GM19043 (cell line): ENCODE data around the gene MBD5.
A peak's percentile ranks its signal among the peaks of the same experiment; 100 is the strongest.
"Not testable (repeated sequence)": the region's sequence is repeated elsewhere in the genome, so short reads cannot be mapped to it uniquely, and the experiment has no call there.

Source experiments
- ATAC-seq: cut with Tn5 transposase; IDR thresholded peaks from one replicate; pipeline ENCODE4 v1.9.1; 2021; ENCODE audit warnings: low read depth; ENCODE audit not compliant: unreplicated experiment

Gene MBD5

DNA sequence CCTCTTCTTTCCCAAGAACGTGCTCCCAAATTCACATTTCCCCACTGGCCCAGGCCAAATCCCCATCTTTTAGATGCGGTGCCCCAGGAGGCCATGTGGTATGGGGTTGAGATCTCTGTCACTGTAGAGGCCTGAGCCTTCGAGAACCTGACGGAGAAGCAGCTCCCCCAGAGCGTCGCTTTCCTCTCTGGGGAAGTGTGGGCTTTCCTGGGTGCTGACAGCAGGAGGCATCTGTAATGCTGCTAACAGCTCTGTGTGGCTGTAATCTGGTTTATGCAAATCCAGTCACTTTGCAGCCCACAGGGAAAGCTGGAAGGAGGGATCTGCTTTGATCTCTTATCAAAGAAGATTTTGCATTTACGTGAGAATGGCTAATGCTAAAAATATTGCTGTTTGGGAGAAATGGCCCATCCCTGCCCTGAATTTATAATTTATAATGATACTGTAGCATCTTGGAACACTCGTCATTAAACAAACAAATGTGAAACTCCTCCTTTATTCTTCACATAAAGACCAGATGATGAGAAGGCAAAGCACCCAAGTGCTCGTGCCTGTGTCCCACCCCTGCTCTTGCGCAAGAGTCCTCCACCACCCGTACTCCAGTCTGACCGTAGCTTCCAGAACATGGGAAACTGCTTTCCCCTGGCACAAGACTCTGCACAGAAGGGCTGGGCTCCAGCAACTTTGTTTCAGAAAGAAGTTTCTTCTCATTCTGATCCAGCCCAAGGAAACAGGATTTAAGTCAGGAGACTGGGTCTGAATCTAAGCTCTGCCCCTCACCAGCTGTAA, 513.7 kb downstream of the MBD5 start:
- ATAC-seq: no peak

DNA sequence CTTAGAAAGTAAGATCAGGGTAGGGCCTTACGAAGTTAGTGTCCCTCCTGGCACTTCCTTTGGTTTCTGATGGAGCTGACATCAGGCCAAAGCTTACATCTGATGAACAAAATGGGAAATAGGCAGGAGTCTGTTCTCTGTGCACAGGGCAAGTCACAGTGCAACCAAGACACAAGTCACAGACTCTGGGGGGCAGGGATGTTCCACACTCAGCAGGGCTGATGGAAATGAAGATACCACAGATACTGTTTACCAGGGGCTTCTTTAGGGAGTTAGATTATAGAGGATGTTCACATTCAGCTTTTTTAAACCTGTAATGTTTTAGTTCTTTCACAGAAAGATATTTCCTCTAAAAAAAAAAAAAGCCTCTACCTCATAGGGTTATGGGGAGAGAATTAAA, 517.5 kb downstream of the MBD5 start:
- ATAC-seq: no peak

DNA sequence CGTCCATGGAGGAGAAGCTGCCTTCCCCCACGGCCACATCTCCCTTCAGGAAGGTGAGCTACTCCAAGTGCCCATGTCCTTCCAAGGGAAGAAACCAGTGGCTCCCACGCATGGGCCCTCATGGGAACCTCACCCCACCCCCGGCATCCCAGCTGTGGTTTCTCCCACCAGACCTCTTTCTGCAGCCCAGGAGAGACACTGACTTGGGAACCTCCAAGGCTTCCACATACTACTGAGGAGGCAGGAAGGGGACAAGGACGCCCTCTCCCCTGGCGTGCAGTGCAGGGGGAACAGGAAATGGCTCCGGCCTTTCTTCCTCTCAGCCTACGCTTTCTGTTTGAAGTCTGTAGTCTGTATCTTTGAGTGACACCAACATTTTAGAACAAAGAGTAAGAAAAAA, 519.1 kb downstream of the MBD5 start:
- peak; percentile 54 for ATAC-seq

DNA sequence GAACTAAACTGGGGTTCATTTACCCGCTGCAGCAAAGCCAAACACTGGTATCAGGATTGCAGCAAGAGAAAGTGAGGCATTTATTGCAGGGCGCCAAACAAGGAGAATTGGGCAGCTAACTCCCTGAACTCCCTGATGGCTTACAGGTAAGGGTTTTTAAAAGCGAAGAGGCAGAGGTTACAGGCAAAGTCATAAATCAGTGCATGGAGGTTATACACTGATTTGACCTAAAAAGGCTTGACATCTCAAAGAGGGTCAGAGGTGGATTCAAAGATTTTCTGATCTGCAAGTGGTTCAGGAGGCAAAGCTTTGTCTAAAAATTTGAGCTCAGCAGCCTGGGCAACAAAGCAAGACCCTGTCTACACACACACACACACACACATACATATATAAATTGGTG, 520.9 kb downstream of the MBD5 start:
- ATAC-seq: no peak

DNA sequence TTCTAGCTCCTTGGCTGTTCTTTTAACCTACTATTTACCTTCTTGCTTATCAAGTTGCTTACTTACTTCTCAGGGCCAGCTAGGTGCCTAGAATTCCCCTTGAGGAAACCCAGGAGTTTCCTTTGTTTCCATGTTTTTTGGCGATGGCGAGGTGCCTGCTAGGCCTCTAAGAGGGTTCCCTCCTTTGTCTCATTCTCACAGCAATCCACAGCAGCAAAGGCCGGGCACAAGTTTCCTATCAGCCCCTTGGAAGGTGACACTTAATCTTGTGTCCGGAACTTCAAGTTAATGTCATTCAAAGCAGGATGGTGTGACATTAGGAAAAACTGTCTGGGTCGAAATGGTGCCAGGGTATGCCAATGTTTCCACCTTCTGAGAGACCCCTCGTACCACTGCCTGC, 521.7 kb downstream of the MBD5 start:
- ATAC-seq: no peak

DNA sequence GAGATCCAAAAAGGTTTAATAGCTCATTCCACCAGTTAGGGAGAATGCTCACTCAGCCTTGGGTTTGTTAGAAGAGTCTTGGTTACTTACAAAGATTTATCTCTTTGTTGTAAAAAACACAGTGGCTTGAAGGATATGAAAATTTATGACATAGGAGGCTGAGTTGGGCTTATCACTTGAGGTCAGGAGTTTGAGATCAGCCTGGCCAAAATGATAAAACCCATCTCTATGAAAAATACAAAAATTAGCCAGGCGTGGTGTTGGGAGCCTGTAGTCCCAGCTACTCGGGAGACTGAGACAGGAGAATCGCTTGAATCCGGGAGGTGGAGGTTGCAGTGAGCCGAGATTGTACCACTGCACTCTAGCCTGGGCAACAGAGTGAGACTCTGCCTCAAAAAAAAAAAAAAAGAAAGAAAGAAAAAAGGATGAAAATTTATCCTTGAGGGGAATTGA, 522.2 kb downstream of the MBD5 start:
- not testable (repeated sequence) for ATAC-seq

DNA sequence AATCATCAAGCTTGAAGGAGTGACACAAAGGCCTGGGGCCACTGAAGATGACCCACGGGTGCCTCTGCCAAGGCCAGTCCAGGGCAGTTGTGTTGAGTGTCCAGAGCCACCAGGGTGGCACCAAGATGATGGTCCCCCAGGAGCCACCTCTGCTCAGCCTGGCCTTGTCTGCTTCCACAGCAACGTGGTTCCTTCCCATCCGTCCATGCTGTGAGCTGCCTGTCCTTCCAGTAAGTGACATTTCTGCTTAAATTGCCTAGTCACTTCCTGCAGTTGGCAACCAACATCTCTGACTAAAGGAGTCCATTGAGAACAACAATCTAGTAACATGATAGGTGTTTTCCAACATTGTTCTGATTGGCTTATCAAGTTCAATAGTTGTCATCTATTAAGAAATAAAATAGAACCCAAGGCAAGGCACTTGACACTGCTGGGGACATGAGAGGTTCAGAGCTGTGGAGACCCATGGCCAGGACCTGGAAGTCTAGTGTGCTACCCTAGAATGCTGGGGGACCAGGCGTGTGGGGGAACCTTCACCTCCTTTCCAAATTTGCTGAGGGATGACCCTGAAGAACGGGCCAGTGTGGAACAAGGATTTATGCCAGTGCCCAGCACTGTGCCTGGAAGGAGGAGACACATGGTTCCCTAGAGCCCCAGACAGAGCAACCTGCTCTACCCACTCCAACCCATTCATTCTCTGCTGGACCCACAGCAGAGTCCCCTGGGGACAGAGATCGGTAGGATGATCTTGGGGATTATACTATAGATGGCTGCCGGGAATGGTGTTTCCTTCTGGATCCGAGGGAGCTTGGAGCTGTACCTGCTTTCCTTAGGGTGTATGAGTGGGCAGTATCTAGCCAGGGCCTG, 524.7 kb downstream of the MBD5 start:
- ATAC-seq: no peak

DNA sequence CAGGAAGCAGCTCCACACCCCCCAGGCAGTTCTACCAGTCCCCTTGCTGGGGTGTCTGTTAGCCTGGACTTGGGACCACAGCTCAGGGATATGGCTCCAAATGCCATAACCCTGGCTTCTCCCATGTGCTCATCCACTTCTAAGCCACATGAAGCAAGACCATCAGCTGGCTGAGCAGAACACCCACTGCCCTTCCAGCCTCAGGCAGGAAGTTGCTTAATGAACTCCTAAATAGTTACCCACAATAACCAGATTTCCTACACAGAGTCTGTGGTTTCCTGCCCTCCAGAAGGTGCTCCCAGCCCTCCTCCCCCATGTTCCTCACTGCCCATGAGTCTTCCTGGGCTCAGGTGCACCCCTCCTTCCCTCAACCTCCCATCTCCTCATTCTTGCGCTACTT, 525.4 kb downstream of the MBD5 start:
- ATAC-seq: no peak

DNA sequence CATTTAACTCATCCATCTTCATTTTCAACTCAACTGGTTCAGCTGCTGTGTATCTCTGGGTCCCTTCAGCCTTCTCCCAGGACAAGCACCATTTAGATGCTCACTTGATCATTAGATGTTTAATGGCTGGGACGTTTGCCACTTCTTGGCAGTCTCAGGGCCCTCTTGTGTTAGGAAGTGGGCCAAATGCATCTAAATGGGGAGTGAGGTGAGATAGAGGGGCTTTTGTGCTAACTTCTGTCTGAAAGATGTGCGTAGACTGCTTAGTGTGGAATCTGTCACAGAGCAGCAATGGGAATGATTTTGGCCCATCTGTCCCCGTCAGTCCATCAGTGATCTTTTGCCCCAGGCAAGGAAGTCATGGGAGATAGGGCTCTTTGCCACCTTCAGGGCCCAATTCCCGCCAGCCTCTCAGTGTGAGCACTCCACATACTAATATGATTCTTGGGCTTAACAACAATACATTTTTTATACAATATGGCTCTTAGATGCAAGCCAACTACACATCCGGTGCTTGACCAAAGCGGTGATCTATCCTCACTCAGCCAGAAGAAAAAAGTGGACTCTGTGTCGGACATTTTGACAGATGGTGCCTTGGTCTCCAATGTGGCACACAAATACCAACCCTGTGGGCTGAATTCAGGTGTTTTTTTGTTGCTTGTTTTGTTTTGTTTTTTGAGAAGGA, 528.0 kb downstream of the MBD5 start:
- no peak for ATAC-seq

DNA sequence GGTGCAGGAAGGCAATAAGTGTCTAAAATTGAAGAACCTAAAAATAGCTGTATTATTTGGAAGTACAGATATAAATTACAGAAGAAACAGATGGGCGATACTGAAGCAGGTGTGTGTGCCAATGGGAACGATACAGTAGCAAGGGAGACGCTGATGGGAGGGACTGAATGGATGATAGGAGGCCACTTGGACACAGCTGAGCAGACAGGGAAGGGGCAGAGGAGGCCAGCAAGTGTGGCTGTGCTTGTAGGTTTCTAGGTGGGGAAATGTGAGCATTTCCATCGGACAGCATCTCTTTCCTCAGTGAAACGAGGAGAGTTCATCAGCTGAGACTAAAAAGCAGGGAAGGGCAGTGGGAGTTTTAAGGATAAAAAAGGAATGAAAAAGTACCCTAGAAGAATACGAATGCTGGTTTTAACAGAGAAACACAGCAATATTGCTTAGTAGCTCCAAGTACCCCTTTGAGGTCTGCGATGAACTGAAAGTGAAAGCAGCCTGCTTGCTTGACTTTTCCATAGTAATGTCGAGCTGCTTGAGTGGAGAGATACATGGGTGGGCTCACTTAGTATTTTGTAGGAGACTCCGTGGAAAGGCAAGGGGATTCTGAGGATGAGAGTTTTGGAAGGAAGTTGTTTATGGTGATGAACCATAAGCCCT, 531.9 kb downstream of the MBD5 start:
- peak; percentile 50 for ATAC-seq

DNA sequence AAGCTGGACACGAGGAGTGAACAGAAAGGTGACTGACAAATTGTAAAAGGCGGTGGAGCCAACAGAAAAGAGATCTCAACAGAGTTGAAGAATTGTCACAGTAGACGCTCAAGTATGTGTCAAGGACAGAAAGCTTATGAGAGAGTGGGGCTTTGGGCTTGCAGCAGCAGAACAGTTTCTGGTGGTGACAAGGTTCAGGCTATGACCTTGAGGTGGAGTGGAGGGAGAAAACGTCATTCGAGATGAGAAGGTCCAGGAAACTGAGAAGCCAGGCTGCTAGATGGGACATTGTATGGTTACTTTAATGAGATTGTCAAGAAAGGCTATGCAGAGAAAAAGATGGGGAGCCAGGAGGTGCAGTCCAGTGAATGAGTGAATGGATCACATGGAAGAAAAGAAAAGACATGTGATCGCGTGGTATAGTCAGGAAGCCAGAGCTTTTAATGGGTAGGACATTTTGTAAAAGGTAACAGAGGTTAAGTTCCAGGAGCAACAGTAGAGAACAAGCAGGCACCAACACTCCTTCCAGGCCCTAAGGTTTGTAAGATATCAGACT, 532.5 kb downstream of the MBD5 start:
- ATAC-seq: no peak

DNA sequence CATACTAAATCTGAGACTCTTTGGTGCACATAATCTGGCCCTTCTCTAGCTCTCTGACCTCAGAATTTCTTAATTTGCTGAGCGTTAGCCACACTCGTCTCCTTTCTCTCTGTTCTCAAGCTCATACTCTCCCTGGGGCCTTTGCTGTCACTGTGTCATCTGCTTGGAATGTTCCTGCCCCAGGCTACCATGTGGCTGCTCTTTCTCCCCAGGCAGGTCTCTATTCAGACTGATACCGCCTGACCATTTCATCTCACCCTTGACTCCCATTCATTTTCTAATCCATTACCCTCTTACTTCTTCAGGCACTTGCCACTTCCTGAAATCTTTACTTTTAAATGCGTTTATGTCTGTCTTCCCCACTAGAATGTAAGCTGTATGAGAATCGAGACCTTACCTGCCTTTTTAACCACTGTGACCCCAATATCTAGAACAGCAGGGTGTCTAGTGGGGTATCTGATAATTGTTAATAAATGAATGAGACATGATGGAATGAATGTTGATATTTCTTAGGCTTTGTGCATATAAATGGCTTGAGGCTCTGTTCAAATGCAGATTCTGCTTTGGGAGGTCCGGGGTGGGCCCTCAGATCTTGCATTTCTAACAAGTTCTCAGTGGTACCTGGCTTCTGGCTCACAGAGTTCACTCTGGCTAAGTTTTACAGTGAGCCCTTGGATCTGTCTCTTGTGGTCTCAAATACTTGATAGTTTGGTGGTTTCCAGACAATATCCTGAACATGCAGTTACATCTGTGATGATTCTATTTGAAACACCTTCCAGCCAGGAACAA, 533.8 kb downstream of the MBD5 start:
- ATAC-seq: no peak

DNA sequence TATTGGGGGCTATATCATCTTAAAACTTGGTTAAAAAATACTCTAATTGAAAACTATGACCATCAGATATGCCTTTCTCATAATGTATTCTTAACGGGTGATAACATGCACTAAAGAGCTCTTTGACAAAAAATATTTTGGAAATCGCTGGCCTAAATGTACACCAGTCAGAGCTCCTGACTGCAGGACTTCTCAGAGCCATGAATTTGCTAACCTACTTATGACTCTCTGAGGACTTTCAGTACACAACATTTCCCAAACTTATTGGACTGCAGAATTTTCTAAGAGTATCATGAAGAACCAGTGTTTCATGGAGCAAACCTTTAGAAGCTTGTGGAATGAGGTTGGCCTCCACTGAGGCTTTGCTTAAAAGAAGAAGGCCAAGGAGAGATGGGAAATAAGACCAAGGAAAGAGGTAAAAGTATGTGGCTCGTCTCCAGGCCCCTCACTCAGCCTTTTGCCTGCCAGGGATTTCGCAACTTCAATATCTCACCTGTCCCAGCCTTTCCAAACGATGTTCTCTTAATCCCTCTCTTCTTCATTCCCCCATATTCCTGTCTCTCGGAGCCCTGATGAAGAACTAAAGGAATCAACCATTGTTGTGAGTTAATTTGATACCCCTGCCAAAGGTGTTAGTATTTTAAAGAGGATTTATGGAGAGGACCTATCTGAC, 534.9 kb downstream of the MBD5 start:
- ATAC-seq: no peak

DNA sequence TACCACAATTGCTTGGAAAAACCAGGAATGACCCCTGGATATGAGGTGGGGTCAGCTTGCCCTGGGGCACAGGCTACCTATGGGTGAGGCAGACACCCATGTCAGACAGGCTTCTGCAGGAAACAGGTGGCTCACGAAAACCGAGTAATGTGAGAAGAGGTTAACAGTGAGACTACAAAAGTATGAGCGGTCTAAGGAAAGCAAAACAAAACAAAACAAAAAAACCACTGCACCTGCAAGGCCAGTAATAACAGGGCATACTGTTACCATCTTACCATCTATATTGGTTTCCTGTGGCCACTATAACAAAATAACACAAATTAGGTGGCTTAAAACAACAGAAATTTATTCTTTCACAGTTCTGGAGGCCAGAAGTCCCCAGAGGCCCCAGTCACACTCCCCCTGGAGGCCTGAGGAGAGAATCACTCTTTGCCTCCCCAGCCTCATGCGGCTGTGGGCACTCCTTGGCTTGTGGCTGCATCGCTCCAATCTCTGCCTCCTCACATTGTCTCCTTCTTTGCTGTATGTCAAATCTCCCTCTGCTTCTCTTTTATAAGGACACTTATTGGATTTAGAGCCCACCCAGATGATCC, 537.0 kb downstream of the MBD5 start:
- ATAC-seq: peak; percentile 72

DNA sequence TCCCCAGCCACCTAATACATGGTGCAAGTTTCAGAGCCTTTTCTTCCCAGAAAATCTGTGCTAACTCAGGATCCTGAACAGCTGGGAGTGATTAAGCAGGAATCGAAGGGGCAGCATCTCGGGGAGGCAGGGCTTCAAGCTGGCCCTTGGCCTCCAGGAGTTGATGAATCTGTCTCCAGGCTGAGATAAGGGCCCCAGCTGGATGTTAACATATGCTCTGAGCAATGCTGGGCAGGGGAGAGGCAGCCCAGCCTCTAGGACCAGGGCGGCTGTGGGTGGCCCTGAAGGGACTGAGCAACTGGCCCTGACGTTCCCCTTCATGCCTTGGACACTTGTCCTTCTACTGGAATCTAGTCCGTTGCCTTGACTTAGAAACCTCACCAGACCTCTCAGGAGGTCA, 539.6 kb downstream of the MBD5 start:
- ATAC-seq: no peak

DNA sequence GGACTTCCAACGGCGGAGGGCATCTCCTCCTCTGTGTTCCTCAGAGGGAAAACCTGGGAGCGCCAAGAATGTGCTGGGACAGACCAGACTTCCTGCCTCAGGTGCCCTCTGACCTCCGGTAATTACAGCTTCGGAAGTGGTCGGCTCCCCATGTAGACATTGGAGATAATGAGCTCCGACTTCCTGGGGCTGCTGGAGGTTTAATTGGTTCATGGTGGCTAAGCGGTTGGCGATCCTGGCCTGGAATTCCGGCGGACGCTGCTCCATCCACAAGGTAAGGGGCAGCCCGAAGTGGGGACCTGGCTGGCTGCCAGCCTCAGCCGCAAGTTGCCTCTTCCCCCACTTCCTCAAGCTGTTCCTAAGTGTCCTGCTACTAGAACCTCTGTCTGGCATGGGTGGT, 540.5 kb downstream of the MBD5 start:
- ATAC-seq: no peak

DNA sequence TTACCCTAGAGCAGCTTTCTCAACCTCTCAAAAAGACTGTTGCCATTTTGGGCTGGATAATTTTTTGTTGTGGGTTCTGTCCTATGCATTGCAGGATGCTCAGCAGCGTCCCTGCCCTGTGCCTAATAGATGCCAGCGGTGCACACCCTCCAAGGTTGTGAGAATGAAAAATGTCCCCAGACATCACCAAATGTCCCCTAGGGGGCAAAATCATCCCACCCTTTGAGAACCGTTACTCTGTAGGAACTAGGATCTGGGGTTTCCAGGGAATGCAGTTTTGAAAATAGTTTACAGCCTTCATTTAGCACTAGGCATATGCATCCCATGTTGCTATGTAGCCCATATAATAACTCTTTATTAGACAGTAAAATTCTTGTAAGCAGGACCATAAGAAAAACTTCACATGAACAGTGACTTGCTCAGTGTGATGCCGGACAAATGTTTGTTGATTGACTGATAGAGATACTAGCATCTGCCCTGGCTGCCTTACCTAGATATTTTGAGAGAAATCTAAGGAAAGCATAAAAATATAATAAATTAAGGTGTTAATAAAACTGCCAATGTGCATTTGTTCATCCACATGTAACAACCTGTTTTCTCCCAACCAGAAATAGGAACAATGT, 544.5 kb downstream of the MBD5 start:
- no peak for ATAC-seq
